Measurements from ENCODE around the gene ACR. TPM values are rescaled to one million over a fixed set of nuclear protein-coding genes. Genes with fewer than 3 reads are reported as not detected.

The ACR gene
- total and polyA plus RNA-seq, 2 of the 8 experiments (the other 6 are each of a cell fraction or from before 2014, with no cell fraction given): 0.56 TPM; not detected in 1

DNA sequence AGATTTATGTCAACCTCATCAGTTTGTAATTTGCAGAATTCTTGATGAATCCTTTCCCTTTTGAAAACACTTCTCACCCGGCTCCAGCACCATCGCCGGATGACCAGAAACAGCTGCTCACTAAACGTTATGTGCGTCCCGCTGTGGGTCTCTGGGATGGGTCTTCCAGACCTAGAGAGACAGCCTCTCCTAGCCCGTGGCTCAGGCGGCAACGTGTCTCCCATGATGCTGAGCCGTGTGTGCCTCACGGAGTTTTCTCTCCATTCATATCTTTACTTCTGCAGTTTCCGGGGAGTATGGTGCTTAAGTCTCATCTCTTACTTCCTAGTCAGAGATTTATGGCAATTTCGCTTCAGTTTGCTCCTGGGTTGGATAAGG, 25.0 kb upstream of the ACR start:
- no peaks in the 10 kb centered on the region for H3K23me2 ChIP-seq (ENCODE audit: low read depth, low read length)
- no peak overlapping the region for H4K5ac ChIP-seq (ENCODE audit: insufficient read length, low read depth, low read length)
- no peak overlapping the region for H2BK5ac ChIP-seq (ENCODE audit: low read depth, low read length)
- H2AFZ ChIP-seq (ENCODE audit: low read length): no peak overlapping the region
- H3K9ac ChIP-seq (replicated peaks in 1 of 4; ENCODE audit: extremely low read depth in 1 of 4, low read depth in 3 of 4, low read length in 3 of 4): no peak overlapping the region
- POLR2A ChIA-PET (ENCODE audit: partially characterized antibody): no interaction called here
- peaks cover 4 to 17% of the 10 kb centered on the region in 2 experiments for H4K20me1 ChIP-seq (replicated peaks in 1 of 2; ENCODE audit: control insufficient read depth in 1 of 2, insufficient read depth in 2 of 2, low read length in 2 of 2)
- no peak overlapping the region for H3K27ac ChIP-seq (ENCODE audit: low read depth, low read length)
- H3K9me3 ChIP-seq (ENCODE audit: insufficient read depth in 2 of 2, low read depth in 1 of 2, low read length in 1 of 2): no peaks in the 10 kb centered on the region
- no peak overlapping the region for H2AK5ac ChIP-seq (ENCODE audit: low read depth, low read length)
- FAIRE-seq (no peak), DNase-seq (ENCODE audit: low read depth in 1 of 2, low spot score in 2 of 2) (no peak)
- no peak overlapping the region for H3K18ac ChIP-seq (ENCODE audit: extremely low read depth, low read length)
- no peak overlapping the region for H3K14ac ChIP-seq (ENCODE audit: insufficient read length)
- H2BK20ac ChIP-seq (ENCODE audit: low read length): no peak overlapping the region
- peaks cover 0 to 2% (median 0%) of the 10 kb centered on the region in 4 experiments; a peak in 2 of 7 replicates for H3K27me3 ChIP-seq (replicated peaks in 1 of 4; ENCODE audit: control insufficient read depth in 3 of 4, extremely low read depth in 1 of 4, insufficient read depth in 3 of 4, low read length in 3 of 4)
- no peak overlapping the region for H2BK15ac ChIP-seq (ENCODE audit: low read length)
- WGBS, 2 experiments (ENCODE audit: extremely low coverage in 1 of 2, insufficient coverage in 1 of 2, insufficient read length in 1 of 2, insufficient replicate concordance in 2 of 2, low coverage in 1 of 2, low lambda C conversion rate in 2 of 2, missing lambda C conversion rate in 1 of 2): 75% methylated on average over 13 of the region's 13 CpGs; no CpG with 5 or more reads in 1 of the 2 experiments
- no peaks in the 10 kb centered on the region for H3K79me1 ChIP-seq (ENCODE audit: low read depth, low read length)
- no peaks in the 10 kb centered on the region for H3K79me2 ChIP-seq (ENCODE audit: control insufficient read depth in 1 of 2, insufficient read depth in 2 of 2, low read length in 2 of 2)
- CTCF ChIA-PET (ENCODE audit: partially characterized antibody): interaction anchor here (2.0 to 3.4 kb wide), 2 partner anchors 13 to 19 kb away, joined by 7 to 12 read pairs; no protein-coding TSS in a partner anchor
- no peak overlapping the region for H2BK12ac ChIP-seq (ENCODE audit: low read depth, low read length)
- H3K4ac ChIP-seq (replicated peaks; ENCODE audit: insufficient read length, low read depth, low read length): no peak overlapping the region
- H3K23ac ChIP-seq (ENCODE audit: insufficient read length): no peak overlapping the region
- no peak overlapping the region for H3K4me3 ChIP-seq (ENCODE audit: extremely low read depth in 1 of 4, insufficient read depth in 2 of 4, low read depth in 3 of 4, low read length in 4 of 4)
- H3K36me3 ChIP-seq (ENCODE audit: control insufficient read depth in 2 of 4, insufficient read depth in 4 of 4, low read length in 3 of 4): no peaks in the 10 kb centered on the region
- no peak overlapping the region for H3K4me2 ChIP-seq (ENCODE audit: insufficient read depth in 1 of 2, low read depth in 2 of 2, low read length in 2 of 2)
- no peak overlapping the region for H3K56ac ChIP-seq (replicated peaks; ENCODE audit: insufficient read length, low read depth, low read length)
- H3K4me1 ChIP-seq (replicated peaks in 1 of 4; ENCODE audit: control insufficient read depth in 3 of 4, insufficient read depth in 4 of 4, low read length in 3 of 4): no peaks in the 10 kb centered on the region
- no peak overlapping the region for H4K91ac ChIP-seq (replicated peaks; ENCODE audit: insufficient read length, low read length)
- no peak overlapping the region for H2BK120ac ChIP-seq (replicated peaks; ENCODE audit: low read depth, low read length)
- H4K8ac ChIP-seq (ENCODE audit: extremely low read depth, insufficient read depth, low read length): no peak overlapping the region
- TF ChIP-seq SAP30 (IDR thresholded peaks at IDR 0.05; ENCODE audit: insufficient read depth, insufficient replicate concordance, low read length): no peak
- TF ChIP-seq SP2 (IDR thresholded peaks at IDR 0.05; ENCODE audit: low read length): no peak
- TF ChIP-seq RBBP5 (IDR thresholded peaks at IDR 0.05; ENCODE audit: borderline replicate concordance, low read depth, low read length): no peak
- no peak for TF ChIP-seq KDM4A (IDR thresholded peaks at IDR 0.05; ENCODE audit: low read depth, low read length, severe bottlenecking)
- no peak for TF ChIP-seq RXRA (IDR thresholded peaks at IDR 0.05; ENCODE audit: insufficient read depth, low read depth, low read length)
- TF ChIP-seq CBX5 (IDR thresholded peaks at IDR 0.05; ENCODE audit: low read depth, low read length): no peak
- no peak for TF ChIP-seq BCL11A (IDR thresholded peaks at IDR 0.05; ENCODE audit: low read depth in 2 of 2, low read length in 2 of 2)
- no peak for TF ChIP-seq BACH1 (IDR thresholded peaks at IDR 0.05; ENCODE audit: low read length)
- no peak for TF ChIP-seq CTBP2 (IDR thresholded peaks at IDR 0.05; ENCODE audit: borderline replicate concordance, insufficient read depth, insufficient read length, low read length)
- TF ChIP-seq SIN3A (conservative IDR thresholded peaks at IDR 0.05 in 1 of 2, IDR thresholded peaks at IDR 0.05 in 1 of 2; ENCODE audit: low read depth in 1 of 2, low read length in 2 of 2): no peak
- TF ChIP-seq EGR1 (IDR thresholded peaks at IDR 0.05; ENCODE audit: borderline replicate concordance, low read depth, low read length): no peak
- no peak for TF ChIP-seq HDAC2 (IDR thresholded peaks at IDR 0.05; ENCODE audit: borderline replicate concordance in 1 of 2, low read depth in 2 of 2, low read length in 2 of 2)
- no peak for TF ChIP-seq KDM5A (IDR thresholded peaks at IDR 0.05; ENCODE audit: low read length)
- TF ChIP-seq, protein P1, sequence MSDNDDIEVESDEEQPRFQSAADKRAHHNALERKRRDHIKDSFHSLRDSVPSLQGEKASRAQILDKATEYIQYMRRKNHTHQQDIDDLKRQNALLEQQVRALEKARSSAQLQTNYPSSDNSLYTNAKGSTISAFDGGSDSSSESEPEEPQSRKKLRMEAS (IDR thresholded peaks at IDR 0.05): no peak

Measured in H1 (cell line).